ENCODE measurements around the gene ASTN2.

ASTN2 gene

DNA sequence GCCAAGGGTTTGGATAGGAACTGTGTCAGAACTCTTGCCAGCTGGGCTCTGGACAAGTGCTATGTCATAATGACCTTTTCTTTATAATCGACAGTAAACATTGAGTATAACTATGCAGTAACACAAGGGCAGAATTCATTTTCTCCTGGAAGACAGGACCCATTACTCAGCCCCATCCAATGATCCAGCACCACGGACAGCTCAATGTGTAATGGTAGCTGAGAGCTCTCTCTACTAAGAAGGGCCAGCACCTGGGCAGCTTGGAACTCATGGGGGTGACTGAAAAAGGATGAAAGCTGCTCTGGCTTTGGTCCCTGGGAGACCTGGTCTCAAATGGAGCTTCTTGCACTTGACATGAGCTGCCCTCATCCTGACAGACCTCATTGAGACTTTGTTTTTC lies 380.0 kb downstream of the ASTN2 start:
- DNase-seq (ENCODE audit: extremely low read depth in 1 of 2, low read depth in 1 of 2): no peak

DNA sequence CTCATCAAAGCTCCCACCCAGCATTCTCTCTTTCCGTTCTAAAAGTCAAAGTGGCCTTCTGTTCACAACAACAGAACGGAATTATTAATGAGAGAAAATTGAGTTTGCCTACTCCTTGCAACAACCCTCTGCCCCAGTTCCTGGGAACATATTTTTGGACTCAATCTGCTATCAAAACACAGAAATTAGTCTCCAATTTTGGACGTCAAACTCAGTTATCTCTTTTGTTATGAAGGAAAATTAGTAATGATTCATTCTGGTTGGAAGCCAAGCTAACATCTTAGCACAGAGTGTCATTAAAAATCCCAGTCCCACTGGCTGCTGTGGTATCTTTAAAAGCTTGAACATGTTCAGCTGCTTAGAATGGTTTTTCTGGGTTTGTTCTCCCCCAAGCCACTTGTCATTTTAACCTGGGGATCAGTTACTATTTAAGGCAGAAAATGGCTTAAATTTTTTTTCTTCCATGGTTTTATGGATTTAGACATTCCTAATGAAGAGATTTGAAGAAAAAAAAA lies 384.5 kb downstream of the ASTN2 start:
- DNase-seq (ENCODE audit: extremely low read depth in 1 of 2, low read depth in 1 of 2): no peak

DNA sequence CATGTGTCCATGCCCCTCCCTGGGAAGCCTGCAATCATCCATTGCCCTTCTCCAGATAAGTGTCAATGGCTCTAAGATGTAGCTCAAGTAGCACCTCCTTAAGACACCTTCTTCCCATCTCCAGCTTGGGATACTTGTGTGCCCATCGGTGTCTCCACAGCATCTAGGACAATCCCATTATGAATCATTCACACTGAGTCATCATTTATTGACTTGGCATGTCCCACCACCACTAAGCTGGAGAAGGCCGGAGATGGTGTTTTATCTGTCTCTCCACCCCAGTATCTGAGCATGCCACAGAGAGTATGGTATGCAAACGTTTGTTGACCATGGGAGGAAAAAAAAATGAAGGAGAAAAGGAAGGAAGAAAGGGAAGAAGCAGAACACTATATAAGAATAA lies 385.5 kb downstream of the ASTN2 start:
- no peak for DNase-seq (ENCODE audit: extremely low read depth in 1 of 2, low read depth in 1 of 2)

DNA sequence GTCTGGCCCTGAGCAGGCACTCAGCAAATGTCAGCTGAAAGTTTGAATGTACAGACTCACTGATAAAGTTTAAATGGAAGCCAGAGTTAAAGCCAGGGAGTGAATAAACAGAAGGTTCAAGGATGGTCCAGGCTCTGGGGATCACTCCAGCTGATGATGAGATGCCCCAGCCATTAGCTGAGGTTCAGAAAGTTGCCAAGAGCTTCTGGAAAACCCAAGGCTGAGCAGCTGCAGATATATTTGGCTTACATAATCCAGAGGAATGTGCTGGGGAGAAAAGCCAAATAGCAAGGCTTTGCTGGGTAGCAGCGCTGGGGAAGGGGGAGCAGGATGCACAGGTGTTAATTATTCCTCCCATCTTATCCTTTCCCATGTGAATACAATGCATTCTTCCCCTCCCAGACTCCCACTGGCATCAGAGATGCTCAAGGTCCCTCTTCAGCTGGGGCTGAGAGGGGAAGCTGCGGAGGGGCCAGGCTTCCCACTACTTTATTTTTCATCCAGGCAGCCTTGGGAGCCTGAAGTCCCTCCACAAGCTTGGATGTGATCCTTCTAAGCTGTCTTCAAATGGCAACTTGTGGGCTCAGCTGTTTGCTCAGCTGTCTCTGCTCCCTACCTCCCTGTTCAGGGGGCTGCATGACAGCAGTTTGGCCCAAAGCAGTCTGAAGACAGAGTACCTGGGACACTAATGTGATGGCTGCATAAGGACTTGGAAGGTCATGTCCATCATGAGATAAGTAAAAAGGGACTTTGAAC lies 386.6 kb downstream of the ASTN2 start:
- DNase-seq (ENCODE audit: extremely low read depth in 1 of 2, low read depth in 1 of 2): no peak

DNA sequence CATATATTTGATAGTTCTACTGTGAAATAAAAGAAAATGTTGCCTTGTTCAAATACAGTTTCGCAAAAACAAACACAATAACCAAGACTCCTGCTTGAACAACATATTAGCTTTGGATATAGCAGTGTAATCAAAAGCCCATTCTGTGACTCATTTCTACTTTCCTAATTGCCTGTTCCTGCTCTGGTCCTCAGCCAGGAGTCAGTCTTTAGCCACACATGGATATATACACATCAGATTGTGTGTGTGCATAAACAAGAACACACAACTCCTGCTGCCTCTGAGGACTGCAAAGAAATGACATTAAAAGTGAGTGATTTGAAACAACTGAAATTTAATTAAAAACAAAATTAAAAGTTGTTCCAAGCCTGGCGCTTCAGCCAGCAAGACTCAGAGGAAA lies 393.0 kb downstream of the ASTN2 start:
- no peak for DNase-seq (ENCODE audit: extremely low read depth in 1 of 2, low read depth in 1 of 2)

DNA sequence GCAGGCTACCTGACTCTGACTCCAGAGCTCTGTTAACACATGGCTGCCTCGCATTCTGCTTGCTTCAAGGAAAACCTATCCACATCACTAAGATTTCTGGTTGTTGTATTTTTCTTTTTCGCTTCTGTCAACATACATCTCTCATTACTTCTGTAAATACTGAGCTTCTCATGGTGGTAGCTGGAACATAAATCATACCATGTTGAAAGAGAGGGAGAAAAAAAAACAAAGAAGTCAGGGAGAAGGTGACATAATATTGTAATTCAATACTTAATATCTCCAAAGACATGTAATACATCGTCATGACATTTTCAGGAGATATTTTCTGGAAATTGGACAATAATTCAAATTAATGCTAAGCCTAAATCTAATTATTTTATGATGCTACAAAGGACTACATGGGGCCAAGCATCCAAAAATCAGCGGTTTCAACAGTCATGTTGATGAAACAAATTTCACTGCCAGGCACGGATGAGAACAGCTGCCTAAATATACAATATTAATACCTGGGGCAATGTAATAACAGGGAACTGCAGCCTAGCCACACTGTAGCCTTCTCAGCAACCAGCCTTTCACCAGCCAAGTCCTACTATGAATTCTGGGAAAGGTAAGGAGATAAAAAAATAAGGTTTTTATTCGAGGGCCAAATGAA lies 395.8 kb downstream of the ASTN2 start:
- no peak for DNase-seq (ENCODE audit: extremely low read depth in 1 of 2, low read depth in 1 of 2)

DNA sequence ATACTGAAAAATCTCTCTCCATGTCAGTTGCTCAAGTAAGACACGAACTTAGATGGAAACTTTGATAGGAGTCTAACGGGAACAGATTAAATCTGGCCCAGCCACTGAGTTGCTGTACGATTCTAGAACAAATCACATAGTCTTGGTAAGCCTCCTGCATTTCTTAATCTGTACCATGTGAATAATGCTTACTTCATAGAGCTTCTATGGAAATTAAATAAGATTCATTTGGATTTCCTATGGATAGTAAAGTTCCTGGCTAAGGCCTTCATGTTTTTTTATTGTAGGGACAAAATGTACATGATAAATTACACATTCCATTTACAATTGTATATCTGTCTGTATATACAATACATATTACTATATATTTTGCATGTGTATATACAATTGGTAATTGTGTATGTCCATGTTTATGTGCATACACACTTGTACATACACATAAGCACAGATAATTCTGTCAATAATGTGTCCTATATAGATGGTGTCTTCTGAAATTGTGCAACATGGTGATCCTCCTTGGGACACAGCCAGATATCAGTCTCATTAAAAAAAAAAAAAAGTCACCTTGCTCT lies 397.4 kb downstream of the ASTN2 start:
- DNase-seq (ENCODE audit: extremely low read depth in 1 of 2, low read depth in 1 of 2): no peak

DNA sequence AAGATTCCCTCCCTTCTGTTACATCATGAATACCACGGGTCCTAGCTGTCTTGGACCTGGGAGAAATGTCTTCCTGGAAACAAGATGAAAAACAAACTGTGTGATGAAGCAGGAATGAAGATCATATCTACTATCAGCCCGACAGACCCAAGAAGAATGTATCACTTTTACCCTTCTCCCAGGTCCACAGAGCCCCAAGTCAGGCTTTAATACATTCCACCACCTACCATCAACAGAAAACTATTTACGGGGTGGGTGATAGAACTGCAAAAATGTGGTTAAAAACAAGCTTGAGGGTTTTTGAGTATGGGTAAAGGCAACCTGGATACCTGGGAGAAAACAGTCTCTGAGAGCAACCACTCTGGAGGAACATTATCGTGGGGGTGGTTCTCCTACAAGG lies 400.8 kb downstream of the ASTN2 start:
- DNase-seq (ENCODE audit: extremely low read depth in 1 of 2, low read depth in 1 of 2): no peak

DNA sequence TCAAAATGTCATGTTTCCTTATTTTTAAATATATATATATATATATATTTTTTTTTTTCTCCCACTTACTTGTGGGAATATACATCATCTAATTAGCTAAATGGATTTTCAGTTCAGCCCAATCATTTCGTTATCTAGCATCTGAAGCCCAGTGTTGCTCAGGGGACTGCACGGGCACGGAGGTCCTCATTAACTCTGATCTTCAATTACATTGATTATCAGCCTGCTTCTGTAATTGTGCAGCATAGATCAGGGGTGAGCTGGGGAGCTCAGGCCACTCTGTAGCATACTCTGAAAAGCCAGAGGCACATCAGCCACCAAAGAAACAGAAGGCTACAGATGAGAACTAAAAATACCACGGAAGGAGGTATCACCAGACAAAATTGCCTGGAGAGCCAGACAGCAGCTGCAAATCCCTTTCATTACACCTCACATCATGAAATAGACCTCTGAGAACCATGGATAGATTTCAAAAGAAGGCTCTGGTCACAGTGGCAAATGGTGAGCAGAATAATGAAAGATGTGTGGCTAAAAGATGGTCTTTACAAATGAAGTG lies 401.3 kb downstream of the ASTN2 start:
- no peak for DNase-seq (ENCODE audit: extremely low read depth in 1 of 2, low read depth in 1 of 2)

DNA sequence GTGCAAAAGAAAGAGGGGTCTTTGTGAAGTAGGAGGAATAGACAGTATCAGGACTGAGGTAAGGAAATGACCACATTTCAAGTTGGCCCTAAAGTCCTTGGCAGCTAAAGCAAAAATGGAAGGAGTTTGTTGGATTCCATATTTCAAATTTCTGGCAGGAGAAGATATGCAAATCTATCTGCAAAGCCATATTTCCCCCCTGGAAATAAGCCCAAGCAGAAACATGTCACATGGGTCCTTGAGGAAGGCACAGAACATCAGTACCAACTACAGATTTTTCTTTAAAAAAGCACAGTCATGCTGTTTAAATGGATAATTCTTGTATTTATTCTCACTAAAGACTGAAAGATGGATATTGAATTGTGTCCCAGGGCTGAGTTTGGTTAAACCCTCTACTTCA lies 404.8 kb downstream of the ASTN2 start:
- DNase-seq (ENCODE audit: extremely low read depth in 1 of 2, low read depth in 1 of 2): no peak

DNA sequence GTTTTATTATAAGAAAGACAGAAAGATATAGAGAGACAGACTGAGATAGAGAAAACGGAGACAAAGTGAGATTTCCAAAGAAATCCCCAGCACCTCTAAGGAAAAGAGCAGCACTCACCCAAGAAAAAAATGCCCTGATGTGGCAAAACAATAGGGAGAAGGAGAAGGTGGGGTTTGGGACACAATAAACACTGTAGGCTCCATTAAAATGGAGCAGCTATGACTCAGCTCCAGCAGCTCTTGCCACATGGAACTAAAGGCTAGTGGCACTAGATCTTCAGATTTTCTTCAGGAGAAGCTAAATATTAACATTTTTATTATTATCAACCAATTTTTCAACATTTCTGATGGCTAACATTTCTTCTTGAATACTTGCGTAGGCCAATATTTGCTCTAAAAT lies 406.0 kb downstream of the ASTN2 start:
- no peak for DNase-seq (ENCODE audit: extremely low read depth in 1 of 2, low read depth in 1 of 2)

DNA sequence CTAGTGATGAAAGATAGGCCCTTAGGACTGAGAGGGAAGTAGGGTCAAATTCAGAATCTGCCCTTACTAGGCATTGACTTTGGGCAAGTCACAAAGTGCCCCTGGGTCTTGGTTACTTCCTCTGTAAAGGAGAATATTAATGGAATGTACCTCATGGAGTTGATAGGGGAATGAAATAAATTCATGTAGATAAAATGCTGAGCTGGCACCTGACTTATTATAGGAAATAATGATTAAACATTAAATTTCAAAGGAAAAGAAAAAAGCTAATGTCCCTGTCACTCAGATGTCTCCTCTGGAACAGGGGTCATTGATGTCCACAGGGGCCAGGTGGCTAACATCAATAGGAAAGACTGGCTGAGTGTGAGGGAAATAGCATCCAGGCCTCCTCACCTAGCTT lies 406.4 kb downstream of the ASTN2 start:
- DNase-seq (ENCODE audit: extremely low read depth in 1 of 2, low read depth in 1 of 2): no peak

DNA sequence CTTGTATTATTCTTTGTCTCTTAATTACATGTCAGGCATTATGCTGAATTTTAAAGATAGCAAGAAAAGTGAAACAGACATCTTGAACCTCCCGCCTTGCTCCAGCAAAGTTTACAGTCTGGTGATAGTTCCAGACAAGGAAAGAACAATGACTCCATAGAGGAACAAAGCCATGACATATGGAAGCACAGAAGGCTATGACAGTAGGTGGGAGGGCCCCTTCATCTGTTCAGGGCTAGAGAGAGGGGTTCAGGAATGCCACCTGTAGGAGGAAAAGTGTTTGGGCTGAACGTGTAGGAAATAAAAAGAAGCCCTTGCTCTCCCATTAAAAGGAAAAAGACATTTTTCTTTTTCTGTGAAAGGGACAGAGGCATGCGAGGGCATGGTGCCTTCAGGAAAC lies 412.2 kb downstream of the ASTN2 start:
- DNase-seq (ENCODE audit: extremely low read depth in 1 of 2, low read depth in 1 of 2): no peak

DNA sequence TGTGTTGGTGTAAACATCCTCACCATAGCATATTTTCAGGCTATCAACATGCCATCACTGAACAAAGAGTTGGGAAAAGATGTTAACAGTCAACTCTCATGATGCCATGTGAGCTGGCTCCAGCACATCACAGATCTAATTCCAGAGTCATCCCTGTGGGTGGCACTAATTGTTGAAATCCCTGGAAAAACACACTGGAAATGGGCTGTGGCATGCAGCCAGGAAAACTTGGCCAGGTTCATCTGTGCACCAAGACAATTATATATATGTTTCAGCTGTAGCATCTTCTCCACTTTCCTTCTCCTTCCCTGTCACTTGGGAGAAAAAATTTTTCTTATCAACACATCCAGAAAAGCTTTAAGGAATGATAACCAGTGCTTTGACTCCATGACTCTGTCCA lies 414.0 kb downstream of the ASTN2 start:
- DNase-seq (ENCODE audit: extremely low read depth in 1 of 2, low read depth in 1 of 2): no peak

DNA sequence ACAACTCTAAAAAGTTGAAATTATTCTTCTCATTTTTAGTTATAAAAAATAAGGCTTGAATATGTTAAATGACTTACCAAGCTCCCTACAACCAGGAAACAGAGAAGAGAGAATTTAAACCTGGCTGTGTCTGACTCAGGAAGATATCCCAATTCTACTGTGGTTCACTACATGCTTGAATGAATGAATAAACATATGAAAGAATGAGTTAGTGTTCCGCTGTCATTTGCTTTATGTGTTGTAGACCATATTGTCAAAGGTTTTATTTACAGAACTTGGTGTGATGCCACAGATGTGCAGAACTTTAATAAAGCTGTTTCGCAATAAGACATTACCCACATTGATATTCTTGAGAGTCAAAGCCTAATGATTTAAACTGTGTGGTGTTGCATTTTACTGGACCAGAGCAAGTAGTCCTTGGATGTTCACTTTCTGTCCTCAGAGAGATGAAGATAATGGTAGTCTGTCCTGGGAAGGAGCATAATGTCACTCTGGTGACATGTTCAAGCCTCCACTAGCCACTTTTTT lies 414.6 kb downstream of the ASTN2 start:
- DNase-seq (ENCODE audit: extremely low read depth in 1 of 2, low read depth in 1 of 2): no peak

DNA sequence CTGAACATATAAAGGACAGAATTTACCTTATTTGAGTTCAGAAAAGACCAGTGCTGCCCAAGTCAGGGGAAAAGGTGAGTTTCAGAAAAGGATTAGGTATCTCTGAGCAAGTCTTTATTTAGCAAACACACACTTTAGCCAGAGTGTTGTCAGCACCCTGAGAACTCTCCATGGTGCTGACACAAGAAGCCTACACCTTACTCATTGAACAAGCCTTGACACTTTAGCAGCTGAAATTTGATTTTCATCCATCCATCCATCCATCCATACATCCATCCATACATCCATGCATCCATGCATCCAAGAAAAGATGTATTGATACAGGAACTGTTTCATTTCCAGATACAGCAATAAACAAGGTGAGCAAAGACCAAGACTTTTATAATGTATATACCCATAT lies 416.6 kb downstream of the ASTN2 start:
- no peak for DNase-seq (ENCODE audit: extremely low read depth in 1 of 2, low read depth in 1 of 2)

DNA sequence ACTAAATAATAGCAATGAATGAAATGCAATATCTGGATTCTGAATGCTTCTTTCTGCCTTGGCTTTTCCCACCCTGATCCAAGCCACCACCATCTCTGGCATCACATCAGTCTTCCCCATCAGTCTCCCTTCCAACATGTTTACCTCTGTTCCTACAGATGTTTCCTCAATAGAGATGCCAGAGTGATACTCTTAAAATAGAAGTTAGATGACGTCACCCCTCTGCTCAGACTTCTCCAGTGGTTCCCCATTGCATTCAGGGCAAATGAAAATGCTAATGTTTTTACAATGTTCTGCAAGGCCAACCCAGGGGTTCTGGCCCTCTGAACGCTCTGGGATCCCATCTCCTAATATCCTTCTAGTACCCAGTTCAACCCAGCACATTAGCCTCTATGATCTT lies 422.0 kb downstream of the ASTN2 start:
- no peak for DNase-seq (ENCODE audit: extremely low read depth in 1 of 2, low read depth in 1 of 2)

DNA sequence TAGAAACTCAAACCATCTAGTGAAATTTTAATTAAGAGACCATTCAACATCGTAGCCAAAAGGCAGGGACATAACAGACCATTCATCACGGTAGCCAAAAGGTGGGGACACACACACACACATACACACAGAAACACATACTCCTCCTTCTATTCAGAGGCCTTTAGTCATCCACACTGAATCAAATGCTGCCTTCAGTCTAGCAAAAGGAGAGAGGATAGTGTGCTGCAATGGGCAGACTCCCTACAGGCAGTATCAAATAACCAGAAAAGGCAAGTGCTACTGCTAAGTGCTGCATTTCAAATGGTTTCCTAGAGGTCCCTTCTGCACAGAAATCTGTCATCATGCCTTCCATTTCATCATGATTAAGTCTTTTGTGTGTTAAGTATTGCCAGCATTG lies 423.8 kb downstream of the ASTN2 start:
- no peak for DNase-seq (ENCODE audit: extremely low read depth in 1 of 2, low read depth in 1 of 2)

DNA sequence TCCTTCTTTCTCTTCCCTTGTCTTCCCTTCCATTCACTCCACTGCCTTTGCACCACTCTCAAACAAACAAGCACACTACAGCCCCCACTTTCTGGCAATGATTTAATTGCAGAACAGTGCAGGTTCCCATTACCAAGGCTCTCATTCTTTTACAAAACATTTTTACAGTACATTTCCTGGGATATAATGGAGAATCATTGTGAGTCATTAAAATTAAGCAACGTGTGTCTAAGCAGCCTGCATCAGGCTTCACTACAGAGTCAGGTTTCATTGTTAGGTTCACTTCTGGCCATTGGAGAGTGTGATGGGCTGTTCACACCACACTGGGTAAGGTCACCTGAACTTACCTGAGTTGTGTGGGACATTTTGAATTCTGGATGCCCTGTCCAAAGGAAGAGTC lies 424.3 kb downstream of the ASTN2 start:
- no peak for DNase-seq (ENCODE audit: extremely low read depth in 1 of 2, low read depth in 1 of 2)

DNA sequence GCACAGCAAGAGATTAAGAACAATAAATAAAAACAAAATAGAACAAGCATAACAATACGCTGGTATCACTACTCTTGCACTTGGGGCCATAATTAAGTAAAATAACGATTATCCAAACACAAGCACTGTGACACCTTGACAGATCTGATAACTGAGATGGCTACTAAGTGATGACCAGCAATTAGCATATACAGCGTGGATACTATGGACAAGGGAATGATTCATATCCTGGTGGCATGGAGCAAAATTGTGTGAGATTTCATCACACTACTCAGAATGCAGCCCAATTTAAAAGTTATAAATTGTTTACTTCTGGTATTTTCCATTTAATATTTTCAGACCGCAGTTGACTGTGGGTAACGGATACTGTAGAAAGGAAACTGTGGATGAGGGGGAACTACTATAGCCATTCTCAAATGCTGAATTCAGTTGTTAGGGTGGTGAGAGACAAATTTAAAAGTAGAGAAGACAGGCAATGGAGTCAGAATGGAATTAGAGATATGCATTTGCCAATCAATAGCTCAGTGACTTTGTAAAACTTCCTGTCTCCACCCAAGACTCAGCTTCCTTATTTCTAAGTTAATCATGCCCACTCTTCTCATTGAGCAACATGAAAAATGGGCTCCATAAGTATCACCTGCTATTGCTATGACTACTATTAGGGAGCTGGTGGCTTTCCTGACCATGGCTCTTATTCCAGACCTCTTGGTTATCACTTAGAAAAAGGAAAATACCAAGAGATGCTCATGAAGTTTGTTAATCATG lies 427.0 kb downstream of the ASTN2 start:
- no peak for DNase-seq (ENCODE audit: extremely low read depth in 1 of 2, low read depth in 1 of 2)

DNA sequence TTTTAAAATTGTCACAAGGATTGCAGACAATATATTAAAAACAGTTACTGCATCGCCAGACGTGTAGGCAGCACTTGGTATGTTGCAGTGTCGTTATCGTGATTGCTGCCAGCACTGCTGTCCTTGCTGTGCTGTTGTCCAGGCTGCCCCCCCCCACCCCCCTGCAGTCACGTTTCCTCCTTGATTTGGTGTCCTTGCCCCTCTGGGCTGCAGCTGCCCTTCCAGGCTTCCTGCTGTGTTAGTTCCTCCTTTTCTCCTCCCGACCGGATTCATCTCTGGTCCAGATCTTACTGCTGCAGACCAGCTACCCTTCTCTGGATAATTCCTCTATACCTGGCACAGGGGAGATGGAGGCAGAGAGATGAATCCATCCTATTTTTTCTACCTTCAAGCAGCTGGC lies 428.8 kb downstream of the ASTN2 start:
- DNase-seq (ENCODE audit: extremely low read depth in 1 of 2, low read depth in 1 of 2): no peak

All from activated CD8-positive, alpha-beta memory T cell treated with anti-CD3 and anti-CD28 coated beads for 1 hour (primary cell).